GM20431 (cell line): Measurements from ENCODE around the gene UBE2G1.

Source experiments
- in situ Hi-C: fragments of 300-500 bp; cut with MseI, MboI; formaldehyde crosslinking; loops from one replicate; pipeline ENCODE4 v1.15.0; 2020; ENCODE audit warnings: low sequenced_read_pairs; ENCODE audit not compliant: unreplicated experiment

Gene UBE2G1

GRCh38 chr17:4310354-4311060 lies 56.0 kb downstream of the UBE2G1 start:
- in situ Hi-C loops = no loop called here

- in situ Hi-C loops = no loop called here
These were observed 56.6 kb downstream of the UBE2G1 start for GRCh38 chr17:4309897-4310296.

DNA sequence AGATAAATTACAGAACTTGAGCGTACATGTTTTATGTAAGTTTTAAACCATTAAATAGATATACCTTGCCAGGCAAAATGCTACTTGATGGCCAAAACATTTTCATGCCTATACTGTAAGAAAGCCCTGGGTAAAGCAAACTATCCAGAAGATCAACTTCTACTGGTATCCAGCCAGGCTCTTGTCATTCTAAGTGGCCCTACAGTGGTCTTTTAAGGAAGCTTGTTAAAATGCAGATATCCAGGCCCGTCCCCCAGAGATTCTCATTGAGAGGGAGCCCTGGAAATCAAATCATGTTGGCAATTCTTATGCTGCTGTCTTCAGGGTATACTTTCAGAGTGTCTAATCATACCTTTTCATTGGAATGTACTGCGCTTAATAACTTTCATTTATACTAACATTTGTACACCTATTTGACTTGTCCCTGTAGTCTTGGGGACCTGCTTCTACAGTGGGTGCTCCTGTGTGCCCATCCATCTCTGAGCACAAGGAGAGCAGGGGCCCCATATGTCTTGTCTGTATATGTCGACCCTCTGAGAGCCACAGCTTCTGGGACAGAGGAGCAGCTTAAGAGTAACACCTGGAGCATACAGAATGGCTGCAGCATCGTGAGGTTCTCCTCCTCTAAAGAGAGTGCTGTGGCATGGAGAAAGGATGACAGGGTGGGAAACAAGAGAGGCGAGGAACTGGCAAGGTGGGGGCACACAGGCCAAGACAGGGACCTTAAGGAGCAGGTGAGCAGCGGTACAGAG lies 59.1 kb downstream of the UBE2G1 start:
- in situ Hi-C loops = no loop called here

GRCh38 chr17:4305224-4305623 lies 61.3 kb downstream of the UBE2G1 start:
- in situ Hi-C loops = no loop called here

GRCh38 chr17:4304417-4305027 lies 62.0 kb downstream of the UBE2G1 start:
- in situ Hi-C loops = no loop called here

DNA sequence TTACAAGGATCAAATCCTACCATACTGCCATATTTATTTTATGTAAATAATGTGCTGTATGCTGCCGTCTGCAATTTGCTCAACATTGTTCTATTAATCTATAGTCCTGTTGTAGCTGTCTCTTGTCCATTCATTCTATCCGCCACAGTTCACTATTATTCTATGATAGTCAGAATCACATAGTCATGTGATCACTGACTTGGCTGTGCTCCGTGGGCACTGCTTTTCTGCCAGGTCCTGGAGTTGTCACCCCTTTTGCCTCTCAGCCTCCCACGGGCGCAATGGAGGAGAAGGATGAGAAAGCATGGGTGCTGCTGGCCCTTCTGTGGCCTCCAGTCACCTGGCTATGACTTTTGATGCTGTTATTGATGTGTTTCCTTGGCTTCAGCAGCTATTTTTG lies 65.4 kb downstream of the UBE2G1 start:
- in situ Hi-C loops = no loop called here

DNA sequence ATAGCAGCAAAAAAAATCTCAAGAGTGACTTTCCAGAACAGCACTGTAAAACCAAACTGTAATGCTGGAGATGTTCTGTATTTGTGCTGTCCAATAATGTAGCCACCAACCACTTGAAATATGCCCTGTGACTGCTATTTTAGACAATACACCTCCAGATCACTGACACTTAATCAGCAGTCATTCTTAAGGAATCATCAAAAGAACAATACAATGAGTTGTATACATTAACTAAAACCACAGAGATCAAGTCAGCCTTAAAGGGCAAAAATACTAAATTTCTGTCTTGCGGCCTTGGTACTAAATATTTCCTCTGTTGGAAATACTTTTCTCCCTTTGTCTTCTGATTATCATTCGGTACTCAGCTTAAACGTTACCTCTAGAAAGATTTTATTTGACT lies 69.1 kb downstream of the UBE2G1 start:
- in situ Hi-C loops = no loop called here

DNA sequence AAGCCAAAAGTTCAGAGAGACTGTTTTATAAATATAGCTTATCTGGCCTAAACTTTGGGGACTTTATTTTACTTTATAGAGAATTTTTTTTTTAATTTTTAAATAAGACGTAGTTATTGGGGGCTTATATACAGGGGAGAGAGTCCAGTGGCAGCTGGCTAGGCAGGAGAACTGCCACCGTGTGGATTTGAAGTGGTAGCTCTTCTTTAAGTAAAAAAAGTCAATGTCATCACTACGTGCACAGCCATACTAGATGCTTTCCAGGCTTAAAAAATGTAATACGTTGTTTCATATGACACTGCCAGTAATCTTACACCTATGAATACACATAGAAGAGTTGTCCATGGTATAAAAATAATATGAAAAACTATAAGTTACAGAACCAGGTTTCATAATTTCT lies 70.8 kb downstream of the UBE2G1 start:
- in situ Hi-C loops = no loop called here

GRCh38 chr17:4293572-4293971 lies 72.9 kb downstream of the UBE2G1 start:
- in situ Hi-C loops = no loop called here

- in situ Hi-C loops = no loop called here
These were observed 78.8 kb downstream of the UBE2G1 start for GRCh38 chr17:4287710-4288109.

GRCh38 chr17:4276514-4276913 lies 90.0 kb downstream of the UBE2G1 start:
- in situ Hi-C loops = no loop called here

- in situ Hi-C loops = no loop called here
These were observed 93.5 kb downstream of the UBE2G1 start for GRCh38 chr17:4272972-4273368.

GRCh38 chr17:4272213-4272971 lies 94.1 kb downstream of the UBE2G1 start:
- in situ Hi-C loops = no loop called here

GRCh38 chr17:4270736-4271135 lies 95.7 kb downstream of the UBE2G1 start:
- in situ Hi-C loops = no loop called here

- in situ Hi-C loops = no loop called here
These were observed 96.6 kb downstream of the UBE2G1 start for GRCh38 chr17:4269915-4270314.

GRCh38 chr17:4267402-4267801 lies 99.1 kb downstream of the UBE2G1 start:
- in situ Hi-C loops = no loop called here

DNA sequence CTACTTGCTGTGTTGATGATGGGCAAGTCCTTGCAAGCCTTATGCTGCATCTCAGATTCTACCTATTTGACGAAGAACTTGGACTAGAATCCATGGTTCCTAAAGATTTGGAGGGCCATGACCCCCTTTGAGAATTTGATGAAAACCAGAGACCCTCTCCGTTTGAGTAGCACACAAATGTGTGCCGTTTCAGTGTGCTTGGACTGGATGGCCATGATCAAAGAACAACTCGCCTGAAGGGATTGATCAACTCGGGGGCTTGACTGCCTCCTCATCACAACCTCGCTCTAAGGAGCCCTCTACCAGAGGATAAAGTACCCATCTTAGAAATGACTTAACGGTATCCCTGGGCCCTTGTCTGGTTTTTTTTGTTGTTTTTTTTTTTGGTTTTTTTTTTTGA lies 99.9 kb downstream of the UBE2G1 start:
- in situ Hi-C loops = no loop called here

GRCh38 chr17:4263282-4264215 lies 102.9 kb downstream of the UBE2G1 start, which contains the start of gene ANKFY1:
ANKFY1 (minus strand) TSS chr17:4263979; CDS start chr17:4263941, 38 bp downstream.
- in situ Hi-C loops = no loop called here

GRCh38 chr17:4262703-4263102 lies 103.8 kb downstream of the UBE2G1 start:
- in situ Hi-C loops = no loop called here
